ENCODE measurements around the gene SFMBT2.

The SFMBT2 gene

DNA sequence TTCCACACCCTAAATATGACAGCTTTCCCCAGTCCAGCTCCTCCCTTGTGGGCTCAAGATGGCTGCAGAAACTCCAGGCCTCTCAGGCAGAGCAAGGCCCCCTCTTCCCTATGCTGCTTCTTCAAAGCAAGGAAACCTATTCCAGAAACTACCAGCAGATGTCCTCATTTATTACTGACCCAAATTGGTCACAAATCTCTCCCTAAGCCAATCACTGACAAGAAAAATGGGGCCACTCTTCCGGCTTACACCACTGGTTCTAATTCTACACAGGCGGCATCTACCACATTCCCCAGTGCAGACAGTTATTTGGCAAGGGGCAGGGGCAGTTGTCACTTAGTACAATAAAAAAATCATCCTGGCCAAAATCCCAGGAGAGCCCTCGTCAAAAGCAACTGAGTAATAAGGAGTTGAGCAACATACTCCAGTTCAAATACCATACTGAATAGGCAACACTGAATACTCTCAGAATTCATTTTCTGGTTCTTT, 150.4 kb downstream of the SFMBT2 start:
- TF ChIP-seq, protein P1, sequence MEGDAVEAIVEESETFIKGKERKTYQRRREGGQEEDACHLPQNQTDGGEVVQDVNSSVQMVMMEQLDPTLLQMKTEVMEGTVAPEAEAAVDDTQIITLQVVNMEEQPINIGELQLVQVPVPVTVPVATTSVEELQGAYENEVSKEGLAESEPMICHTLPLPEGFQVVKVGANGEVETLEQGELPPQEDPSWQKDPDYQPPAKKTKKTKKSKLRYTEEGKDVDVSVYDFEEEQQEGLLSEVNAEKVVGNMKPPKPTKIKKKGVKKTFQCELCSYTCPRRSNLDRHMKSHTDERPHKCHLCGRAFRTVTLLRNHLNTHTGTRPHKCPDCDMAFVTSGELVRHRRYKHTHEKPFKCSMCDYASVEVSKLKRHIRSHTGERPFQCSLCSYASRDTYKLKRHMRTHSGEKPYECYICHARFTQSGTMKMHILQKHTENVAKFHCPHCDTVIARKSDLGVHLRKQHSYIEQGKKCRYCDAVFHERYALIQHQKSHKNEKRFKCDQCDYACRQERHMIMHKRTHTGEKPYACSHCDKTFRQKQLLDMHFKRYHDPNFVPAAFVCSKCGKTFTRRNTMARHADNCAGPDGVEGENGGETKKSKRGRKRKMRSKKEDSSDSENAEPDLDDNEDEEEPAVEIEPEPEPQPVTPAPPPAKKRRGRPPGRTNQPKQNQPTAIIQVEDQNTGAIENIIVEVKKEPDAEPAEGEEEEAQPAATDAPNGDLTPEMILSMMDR (IDR thresholded peaks at IDR 0.05), result peak; percentile 54

DNA sequence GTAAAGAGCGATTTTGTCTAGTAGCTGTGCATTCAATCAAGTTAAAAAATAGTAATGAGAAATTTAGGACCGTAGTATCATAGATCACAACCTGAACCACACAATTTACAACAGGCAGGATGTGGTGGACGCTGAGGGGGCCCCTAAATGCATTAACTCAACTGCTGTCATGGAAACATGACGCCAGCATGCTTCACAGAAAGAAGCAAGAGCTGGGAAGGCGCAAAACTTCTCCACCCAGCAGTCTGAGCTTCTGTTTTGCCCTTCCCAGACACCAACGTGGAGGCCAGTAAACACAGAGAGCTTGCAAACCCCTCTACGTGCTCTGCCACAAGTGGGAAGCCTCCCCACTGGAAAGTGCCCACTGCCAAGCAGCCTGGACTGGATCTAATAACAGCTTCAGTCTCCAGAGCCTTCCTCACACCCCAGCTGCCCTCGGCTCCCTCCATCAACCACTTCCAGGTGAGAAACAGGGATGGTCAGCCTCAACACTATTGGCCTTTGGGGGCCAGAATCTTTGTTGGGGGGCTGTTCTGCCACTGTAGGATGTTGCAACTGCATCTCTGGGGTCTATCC, 151.8 kb downstream of the SFMBT2 start:
- TF ChIP-seq, protein P1 (IDR thresholded peaks at IDR 0.05), result no peak

DNA sequence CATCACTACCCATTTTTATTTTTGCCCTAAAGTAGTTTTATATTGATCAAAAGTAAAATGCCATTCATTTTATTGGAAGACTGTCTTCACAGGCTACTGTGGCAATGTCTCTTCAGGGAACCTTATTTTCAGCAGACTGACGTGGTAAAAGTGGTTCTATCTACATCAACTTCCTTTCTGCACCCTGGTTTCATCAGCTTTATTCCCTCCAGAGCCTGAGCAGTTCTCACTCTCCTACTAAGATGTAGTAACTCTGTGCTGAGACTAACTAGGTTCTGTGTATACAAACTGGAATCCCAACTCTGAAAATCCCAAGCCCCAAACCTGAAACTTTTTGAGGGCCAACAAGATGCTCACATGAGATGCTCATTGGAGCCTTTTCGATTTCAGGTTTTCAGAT, 155.3 kb downstream of the SFMBT2 start:
- TF ChIP-seq, protein P1 (IDR thresholded peaks at IDR 0.05), result no peak

DNA sequence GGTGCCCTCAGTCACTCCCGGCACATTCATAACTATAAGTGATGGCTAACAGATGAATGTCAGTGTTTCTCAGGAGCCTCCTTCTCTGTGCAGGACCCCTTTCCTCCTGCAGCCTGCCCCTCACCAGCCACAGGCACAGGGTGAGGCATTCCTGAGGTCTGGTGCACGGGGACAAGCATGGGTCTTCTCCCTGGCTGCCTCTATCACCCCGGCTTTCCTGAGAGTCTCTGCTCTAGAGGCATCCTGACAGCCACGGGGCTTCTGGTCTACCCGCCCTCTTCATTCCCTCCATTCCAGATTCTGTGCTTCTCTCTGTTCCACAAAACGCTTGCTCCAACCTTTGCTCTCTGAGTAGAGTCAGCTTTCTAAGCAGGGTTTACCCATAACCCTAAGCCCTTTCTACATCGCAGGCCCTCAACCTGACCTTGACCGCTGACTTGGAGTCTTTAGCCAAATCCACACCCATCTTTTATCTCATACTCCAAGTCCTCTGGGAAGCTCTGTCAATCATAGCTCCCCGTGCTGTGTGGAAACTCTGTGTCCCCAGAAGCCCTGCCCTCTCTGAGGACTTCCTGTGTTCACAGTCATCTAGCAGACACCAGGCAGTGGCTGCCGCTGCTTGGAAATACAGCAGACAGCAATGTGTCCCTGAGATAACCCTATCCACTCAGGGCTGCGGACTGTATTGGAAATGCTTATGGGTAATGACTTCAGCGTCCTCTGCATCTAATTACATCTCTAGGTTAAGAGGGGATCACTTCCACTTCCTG, 159.0 kb downstream of the SFMBT2 start:
- TF ChIP-seq, protein P1 (IDR thresholded peaks at IDR 0.05), result no peak

DNA sequence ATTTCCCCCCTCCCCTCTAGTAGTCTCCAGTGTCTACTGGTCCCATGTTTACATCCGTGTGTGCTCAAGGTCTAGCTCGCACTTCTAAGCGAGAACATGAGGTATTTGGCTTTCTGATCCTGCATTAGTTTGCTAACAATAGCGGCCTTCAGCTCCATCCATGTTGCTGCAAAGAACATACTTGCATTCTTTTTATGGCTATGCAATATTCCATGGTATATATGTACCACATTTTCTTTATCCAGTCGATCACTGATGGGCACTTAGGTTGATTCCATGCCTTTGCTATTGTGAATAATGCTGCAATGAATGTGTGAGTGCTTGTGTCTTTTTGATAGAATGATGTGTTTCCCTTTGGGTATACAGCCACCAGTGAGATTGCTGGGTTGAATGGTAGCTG, 160.6 kb downstream of the SFMBT2 start:
- TF ChIP-seq, protein P1 (IDR thresholded peaks at IDR 0.05), result no peak

DNA sequence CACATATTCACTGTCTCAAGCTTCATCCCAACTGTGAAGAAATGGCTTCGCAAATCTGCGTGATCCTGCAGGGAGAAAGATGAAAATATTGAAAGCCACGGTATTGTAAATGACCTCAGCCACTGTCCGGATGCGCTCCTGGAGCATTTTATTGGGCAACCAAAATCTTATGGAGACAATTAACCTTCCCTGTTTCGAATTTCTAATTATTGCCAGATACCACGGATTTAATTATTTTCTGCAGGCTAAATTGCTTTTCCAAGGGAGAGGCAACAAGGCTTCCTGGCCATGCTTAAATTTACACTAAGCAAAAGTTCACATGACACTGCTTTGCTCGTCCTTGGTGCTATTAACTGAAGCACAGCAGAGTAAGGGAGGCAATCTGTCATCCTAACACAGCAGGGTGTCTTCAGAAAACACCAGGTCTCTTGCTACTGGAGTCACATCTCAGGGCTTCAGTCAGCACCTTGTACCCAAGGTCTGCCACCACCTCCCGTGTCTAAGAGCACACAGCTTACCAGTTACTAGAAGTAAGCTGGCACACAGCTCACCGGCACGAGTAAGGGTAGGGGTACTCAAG, 162.2 kb downstream of the SFMBT2 start:
- TF ChIP-seq, protein P1 (IDR thresholded peaks at IDR 0.05), result no peak

DNA sequence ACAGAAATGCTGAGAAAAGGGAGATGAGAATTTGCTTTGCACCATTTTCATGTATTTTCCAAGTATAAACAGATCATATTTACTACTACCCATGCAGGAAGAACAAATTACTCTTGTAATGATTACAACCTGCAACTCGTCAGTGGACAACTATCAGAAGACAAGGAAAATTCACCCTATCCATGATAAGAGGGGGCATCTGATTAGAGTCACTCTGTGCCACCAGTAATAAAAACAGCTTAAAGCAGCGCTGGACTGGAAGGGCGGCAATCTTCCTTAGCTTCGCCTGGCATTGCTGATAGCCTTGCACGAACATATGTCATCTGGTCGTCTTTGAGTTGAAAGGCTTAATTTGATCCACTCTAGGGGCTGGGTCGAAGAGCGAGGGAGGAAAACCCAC, 162.7 kb downstream of the SFMBT2 start:
- TF ChIP-seq, protein P1 (IDR thresholded peaks at IDR 0.05), result no peak

Measured in LNCAP (cell line).